Liver (tissue), 9 donors: ENCODE results near the gene MEDAG. TPM values are rescaled to one million over a fixed set of nuclear protein-coding genes. Genes with fewer than 3 reads are reported as not detected.

Experiments used
- DNase-seq: peaks from one replicate; pipeline ENCODE4 v3.0.0-alpha.2; 2017; ENCODE audit warnings: low spot score
- H3K27ac ChIP-seq, 2 donors: one replicate each; pipeline ENCODE4 v1.7.0; 2013; ENCODE audit warnings: inconsistent platforms in 2 of 2, low read length in 2 of 2, control low read depth in 1 of 2, low read depth in 1 of 2, mild to moderate bottlenecking in 1 of 2
- H3K27me3 ChIP-seq, 4 donors: one replicate each; pipeline versions ENCODE4 v1.6.1 to v1.7.0; 2013; ENCODE audit warnings: low read length in 3 of 4, inconsistent platforms in 1 of 4, mild to moderate bottlenecking in 1 of 4, moderate library complexity in 1 of 4; ENCODE audit not compliant: control insufficient read depth in 4 of 4, insufficient read depth in 4 of 4
- H3K36me3 ChIP-seq, 4 donors: one replicate each; pipeline versions ENCODE4 v1.6.1 to v1.7.0; 2013; ENCODE audit warnings: low read length in 3 of 4, mild to moderate bottlenecking in 3 of 4, low read depth in 1 of 4, moderate library complexity in 1 of 4; ENCODE audit not compliant: control insufficient read depth in 4 of 4, insufficient read depth in 3 of 4
- H3K4me1 ChIP-seq, 4 donors: one replicate each; pipeline versions ENCODE4 v1.6.1 to v1.7.0; 2013; ENCODE audit warnings: low read length in 3 of 4, mild to moderate bottlenecking in 3 of 4, moderate library complexity in 1 of 4; ENCODE audit not compliant: control insufficient read depth in 4 of 4, insufficient read depth in 4 of 4
- H3K4me3 ChIP-seq, 3 donors: one replicate each; pipeline versions ENCODE4 v1.6.1 to v1.7.0; 2013; ENCODE audit warnings: low read length in 3 of 3, control low read depth in 1 of 3, low read depth in 1 of 3, mild to moderate bottlenecking in 1 of 3
- H3K9ac ChIP-seq, 2 donors: one replicate each; pipeline ENCODE4 v1.7.0; 2013; ENCODE audit warnings: low read length in 2 of 2, mild to moderate bottlenecking in 2 of 2, moderate library complexity in 2 of 2, control low read depth in 1 of 2, low read depth in 1 of 2
- H3K9me3 ChIP-seq, 4 donors: one replicate each; pipeline versions ENCODE4 v1.6.1 to v1.7.0; 2013; ENCODE audit warnings: low read length in 3 of 4; ENCODE audit not compliant: control insufficient read depth in 4 of 4
- ATF3 ChIP-seq: IDR thresholded peaks from 2 replicates; pipeline ENCODE4 v1.6.1; 2016; ENCODE audit warnings: antibody characterized with exemption
- CTCF ChIP-seq: fragments of 150-350 bp; IDR thresholded peaks from 2 replicates; pipeline ENCODE4 v1.5.1; 2017; ENCODE audit warnings: improper control_type of control experiment, low read depth, low read length; ENCODE audit not compliant: missing input control
- EGR1 ChIP-seq, 2 donors: IDR thresholded peaks; 2 replicates each; pipeline ENCODE4 v1.6.1; 2016 to 2018; ENCODE audit warnings: antibody characterized with exemption in 2 of 2, low read depth in 2 of 2
- FOXA2 ChIP-seq: IDR thresholded peaks from 2 replicates; pipeline ENCODE4 v1.6.1; 2016; ENCODE audit warnings: antibody characterized with exemption
- GABPA ChIP-seq, 2 donors: IDR thresholded peaks in 1 of 2; conservative IDR thresholded peaks in 1 of 2; 2 replicates each; pipeline ENCODE4 v1.6.1; 2016; ENCODE audit warnings: antibody characterized with exemption in 2 of 2, mild to moderate bottlenecking in 1 of 2, moderate library complexity in 1 of 2
- HNF4A ChIP-seq, 2 donors: conservative IDR thresholded peaks; 2 replicates each; pipeline ENCODE4 v1.6.1; 2016; ENCODE audit warnings: antibody characterized with exemption in 2 of 2, mild to moderate bottlenecking in 2 of 2
- HNF4G ChIP-seq: IDR thresholded peaks from 2 replicates; pipeline ENCODE4 v1.6.1; 2016; ENCODE audit warnings: antibody characterized with exemption
- JUND ChIP-seq, 2 donors: IDR thresholded peaks; 2 replicates each; pipeline ENCODE4 v1.6.1; 2016; ENCODE audit warnings: antibody characterized with exemption in 2 of 2
- NR2F2 ChIP-seq: IDR thresholded peaks from 2 replicates; pipeline ENCODE4 v1.6.1; 2016; ENCODE audit warnings: antibody characterized with exemption
- RXRA ChIP-seq, 2 donors: IDR thresholded peaks; 2 replicates each; pipeline ENCODE4 v1.6.1; 2017 to 2018; ENCODE audit warnings: antibody characterized with exemption in 2 of 2, mild to moderate bottlenecking in 1 of 2
- SP1 ChIP-seq: IDR thresholded peaks from 2 replicates; pipeline ENCODE4 v1.6.1; 2018; ENCODE audit warnings: antibody characterized with exemption, mild to moderate bottlenecking
- TAF1 ChIP-seq: conservative IDR thresholded peaks from 2 replicates; pipeline ENCODE4 v1.6.1; 2016; ENCODE audit warnings: antibody characterized with exemption, mild to moderate bottlenecking
- YY1 ChIP-seq: IDR thresholded peaks from 2 replicates; pipeline ENCODE4 v1.6.1; 2016; ENCODE audit warnings: antibody characterized with exemption, mild to moderate bottlenecking
- ZBTB33 ChIP-seq: IDR thresholded peaks from 2 replicates; pipeline ENCODE4 v1.6.1; 2016; ENCODE audit warnings: antibody characterized with exemption
- WGBS: extraction: QIAGEN DNeasy Blood & Tissue Kit; methylation state at CpG from one replicate; pipeline ENCODE4 v1.1.7; 2013; 5-methylcytosine and 5-hydroxymethylcytosine counted together
- polyA plus RNA-seq, 2 donors: library from polyadenylated mRNA; stranded (reverse) in 1 of 2; unstranded in 1 of 2; fragments of 200-250 nt in 1 of 2; fragments of >200 nt in 1 of 2; fragmentation: Nextera tagmentation in 1 of 2; extraction: Ambion mirVana in 1 of 2; gene quantifications; one replicate each; pipeline versions ENCODE4 v1.2.1 to v1.2.3, GENCODE V29; 2013 to 2015
- total RNA-seq, 2 donors: library from RNA; depleted of rRNA; stranded (reverse); fragments of >200 nt; gene quantifications; one replicate each; pipeline ENCODE4 v1.2.3, GENCODE V29; 2014
- TF ChIP-seq, protein P1 (sequence below): IDR thresholded peaks from 2 replicates; pipeline ENCODE4 v1.6.1; 2016; ENCODE audit warnings: antibody characterized with exemption
- TF ChIP-seq, protein P2 (sequence below): IDR thresholded peaks from 2 replicates; pipeline ENCODE4 v1.6.1; 2016; ENCODE audit warnings: antibody characterized with exemption, mild to moderate bottlenecking
- donor health status: healthy.
- donor health status: healthy.
- donor health status: healthy.
- donor health status: healthy.
- donor health status: healthy.

Gene MEDAG
- total and polyA plus RNA-seq, 4 donors = 0.05 to 0.50 (median 0.27) TPM

- Histone ChIP-seq H3K4me1 (no peaks in the 10 kb centered on the region), H3K27ac (no peak overlapping the region), H3K9me3 (peaks cover 3 to 7% (median 6%) of the 10 kb centered on the region in 4 donors), H3K4me3 (no peak overlapping the region), H3K27me3 (no peaks in the 10 kb centered on the region), H3K9ac (no peak overlapping the region), H3K36me3 (no peaks in the 10 kb centered on the region)
- WGBS = 76% methylated on average over 4 of the region's 4 CpGs
- TF ChIP-seq GABPA (IDR thresholded peaks at IDR 0.05 in 1 of 2, conservative IDR thresholded peaks at IDR 0.05 in 1 of 2) (no peak), FOXA2 (no peak), JUND (IDR thresholded peaks at IDR 0.05) (no peak), TAF1 (no peak), CTCF (no peak), HNF4G (no peak), ZBTB33 (no peak), SP1 (no peak), EGR1 (IDR thresholded peaks at IDR 0.05; ENCODE audit: low read depth in 2 of 2) (no peak), HNF4A (conservative IDR thresholded peaks at IDR 0.05) (no peak), RXRA (IDR thresholded peaks at IDR 0.05) (no peak), ATF3 (no peak), YY1 (no peak), NR2F2 (no peak)
- TF ChIP-seq, protein P1, sequence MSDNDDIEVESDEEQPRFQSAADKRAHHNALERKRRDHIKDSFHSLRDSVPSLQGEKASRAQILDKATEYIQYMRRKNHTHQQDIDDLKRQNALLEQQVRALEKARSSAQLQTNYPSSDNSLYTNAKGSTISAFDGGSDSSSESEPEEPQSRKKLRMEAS = no peak
- TF ChIP-seq, protein P2, sequence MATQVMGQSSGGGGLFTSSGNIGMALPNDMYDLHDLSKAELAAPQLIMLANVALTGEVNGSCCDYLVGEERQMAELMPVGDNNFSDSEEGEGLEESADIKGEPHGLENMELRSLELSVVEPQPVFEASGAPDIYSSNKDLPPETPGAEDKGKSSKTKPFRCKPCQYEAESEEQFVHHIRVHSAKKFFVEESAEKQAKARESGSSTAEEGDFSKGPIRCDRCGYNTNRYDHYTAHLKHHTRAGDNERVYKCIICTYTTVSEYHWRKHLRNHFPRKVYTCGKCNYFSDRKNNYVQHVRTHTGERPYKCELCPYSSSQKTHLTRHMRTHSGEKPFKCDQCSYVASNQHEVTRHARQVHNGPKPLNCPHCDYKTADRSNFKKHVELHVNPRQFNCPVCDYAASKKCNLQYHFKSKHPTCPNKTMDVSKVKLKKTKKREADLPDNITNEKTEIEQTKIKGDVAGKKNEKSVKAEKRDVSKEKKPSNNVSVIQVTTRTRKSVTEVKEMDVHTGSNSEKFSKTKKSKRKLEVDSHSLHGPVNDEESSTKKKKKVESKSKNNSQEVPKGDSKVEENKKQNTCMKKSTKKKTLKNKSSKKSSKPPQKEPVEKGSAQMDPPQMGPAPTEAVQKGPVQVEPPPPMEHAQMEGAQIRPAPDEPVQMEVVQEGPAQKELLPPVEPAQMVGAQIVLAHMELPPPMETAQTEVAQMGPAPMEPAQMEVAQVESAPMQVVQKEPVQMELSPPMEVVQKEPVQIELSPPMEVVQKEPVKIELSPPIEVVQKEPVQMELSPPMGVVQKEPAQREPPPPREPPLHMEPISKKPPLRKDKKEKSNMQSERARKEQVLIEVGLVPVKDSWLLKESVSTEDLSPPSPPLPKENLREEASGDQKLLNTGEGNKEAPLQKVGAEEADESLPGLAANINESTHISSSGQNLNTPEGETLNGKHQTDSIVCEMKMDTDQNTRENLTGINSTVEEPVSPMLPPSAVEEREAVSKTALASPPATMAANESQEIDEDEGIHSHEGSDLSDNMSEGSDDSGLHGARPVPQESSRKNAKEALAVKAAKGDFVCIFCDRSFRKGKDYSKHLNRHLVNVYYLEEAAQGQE = no peak
- DNase-seq = no peak
Observed at GRCh38 chr13:30936971-30937370, 30.9 kb downstream of the MEDAG start.

DNA sequence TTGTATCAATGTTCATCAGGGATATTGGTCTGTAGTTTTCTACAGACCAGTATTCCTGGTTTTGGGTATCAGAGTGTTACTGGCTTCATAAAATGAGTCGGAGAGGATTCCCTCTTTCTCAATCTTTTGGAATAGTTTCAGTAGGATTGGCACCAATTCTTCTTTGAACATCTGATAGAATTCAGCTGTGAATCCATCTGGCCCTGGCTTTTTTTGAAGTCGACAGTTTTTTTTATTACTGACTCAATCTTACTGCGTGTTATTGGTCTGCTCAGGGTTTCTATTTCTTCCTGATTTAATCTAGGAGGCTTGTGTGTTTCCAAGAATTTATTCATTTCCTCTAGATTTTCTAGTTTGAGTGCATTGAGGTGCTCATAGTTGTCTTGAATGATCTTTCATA is 37.8 kb downstream of the MEDAG start:
- Histone ChIP-seq H3K4me3 (no peak overlapping the region), H3K27me3 (no peaks in the 10 kb centered on the region), H3K9me3 (no peaks in the 10 kb centered on the region), H3K27ac (no peak overlapping the region), H3K36me3 (no peaks in the 10 kb centered on the region), H3K4me1 (no peaks in the 10 kb centered on the region), H3K9ac (no peak overlapping the region)
- no peak for DNase-seq
- 76% methylated on average over 3 of the region's 3 CpGs for WGBS
- no peak for TF ChIP-seq RXRA (IDR thresholded peaks at IDR 0.05)
- no peak for TF ChIP-seq GABPA (IDR thresholded peaks at IDR 0.05 in 1 of 2, conservative IDR thresholded peaks at IDR 0.05 in 1 of 2)
- no peak for TF ChIP-seq TAF1
